IPS-11a (cell line): ENCODE data around the gene CAMTA1.

ENCODE experiments used
- H3K4me3 ChIP-seq: one replicate; pipeline ENCODE4 v1.5.1; 2013; ENCODE audit warnings: low read depth, low read length, control low read depth

Gene CAMTA1

DNA sequence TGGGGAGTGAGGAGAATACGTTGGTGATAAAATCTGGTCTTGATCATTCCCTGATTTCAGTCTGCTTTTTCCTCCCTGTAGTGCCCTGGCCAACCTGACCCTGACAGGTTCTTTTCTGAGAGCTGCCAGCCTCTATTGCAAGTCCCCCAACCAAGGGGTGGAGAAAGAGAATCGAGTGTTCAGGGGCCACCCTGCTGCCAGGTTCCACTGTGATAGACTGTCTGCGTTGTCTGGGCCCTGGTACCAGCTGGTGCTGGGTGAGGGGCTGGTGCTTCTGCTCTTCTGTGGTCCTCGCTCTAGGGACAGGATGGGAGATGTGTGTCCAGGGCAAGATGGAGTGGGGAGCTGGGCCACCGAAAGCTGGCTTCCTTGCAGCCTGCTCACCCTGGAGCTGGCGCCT, 214.6 kb downstream of the CAMTA1 start:
- H3K4me3 ChIP-seq = no peak overlapping the region

DNA sequence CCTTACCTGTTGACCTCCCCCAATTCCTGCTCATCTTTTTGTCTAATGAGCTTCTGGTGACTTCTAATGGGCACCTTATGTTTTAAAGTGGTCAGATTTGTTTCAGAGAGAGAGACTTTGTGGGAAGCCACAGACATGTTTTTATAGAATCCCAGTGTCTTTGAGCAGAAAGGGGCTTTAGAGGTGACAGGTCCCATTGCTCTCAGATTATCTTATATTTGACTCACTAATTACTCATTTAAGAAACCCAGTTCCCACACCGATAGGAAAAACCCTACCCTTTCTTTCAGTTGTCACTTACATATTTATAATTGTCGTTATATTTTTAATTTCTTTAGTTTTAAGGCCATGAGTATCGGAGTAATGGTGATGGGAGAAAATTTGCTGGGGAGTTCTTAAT, 215.5 kb downstream of the CAMTA1 start:
- no peak overlapping the region for H3K4me3 ChIP-seq

DNA sequence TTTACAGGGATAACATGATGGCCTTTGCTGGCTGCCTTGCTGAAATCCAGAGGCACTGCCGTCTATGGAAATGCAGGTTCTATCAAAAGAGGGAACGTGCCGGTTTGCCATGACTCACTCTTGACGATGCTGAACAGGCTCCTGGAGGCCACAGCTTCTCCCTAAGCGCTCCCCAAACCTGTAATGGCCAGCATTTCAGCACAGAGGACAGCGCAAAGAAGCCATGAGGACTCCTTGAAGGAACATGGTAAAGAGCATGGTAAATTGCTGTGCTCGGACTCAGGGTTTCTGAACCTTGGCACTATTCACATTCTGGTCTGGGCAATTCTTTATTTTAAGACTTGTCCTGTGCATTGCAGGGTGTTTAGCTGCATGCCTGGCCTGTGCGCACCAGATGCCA, 217.5 kb downstream of the CAMTA1 start:
- H3K4me3 ChIP-seq = no peak overlapping the region

DNA sequence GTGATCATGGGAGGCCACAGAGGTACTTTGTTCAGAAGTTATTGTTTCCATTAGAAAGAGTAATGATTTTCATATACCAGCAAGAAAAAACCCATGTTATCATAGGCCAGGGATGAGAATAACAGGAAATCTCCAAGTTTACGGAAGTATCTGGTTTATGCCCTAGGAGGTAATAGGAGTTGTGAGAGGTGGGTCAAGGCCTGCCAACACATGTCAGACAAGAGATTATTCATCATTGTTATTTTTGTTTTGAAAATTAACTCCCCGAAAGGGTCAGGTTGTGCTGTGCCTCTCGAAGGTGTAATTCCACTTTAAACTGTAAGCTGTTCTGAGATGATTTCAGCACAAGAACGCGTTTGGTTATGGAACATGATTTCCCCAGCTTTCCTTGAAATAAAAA, 218.4 kb downstream of the CAMTA1 start:
- no peak overlapping the region for H3K4me3 ChIP-seq

DNA sequence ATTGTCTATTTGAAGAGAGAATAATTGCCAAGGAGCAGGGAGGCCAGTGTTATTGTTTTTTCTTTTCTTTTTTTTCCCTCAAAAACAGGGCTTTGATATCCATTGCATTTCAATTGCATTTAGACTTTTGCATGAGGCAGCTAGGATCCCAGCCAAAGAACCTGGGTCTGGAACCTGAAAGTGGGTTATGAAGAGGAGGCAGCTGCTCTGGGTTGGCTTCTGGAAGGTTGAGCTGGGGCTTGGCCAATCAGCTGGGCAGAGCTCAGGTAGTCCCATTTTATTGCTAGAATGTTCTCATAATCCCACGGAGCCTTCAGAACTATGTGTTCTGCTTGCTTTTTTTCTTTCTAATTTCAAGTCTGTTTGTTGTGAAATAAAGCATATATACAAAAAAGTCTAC, 218.9 kb downstream of the CAMTA1 start:
- H3K4me3 ChIP-seq = no peak overlapping the region

DNA sequence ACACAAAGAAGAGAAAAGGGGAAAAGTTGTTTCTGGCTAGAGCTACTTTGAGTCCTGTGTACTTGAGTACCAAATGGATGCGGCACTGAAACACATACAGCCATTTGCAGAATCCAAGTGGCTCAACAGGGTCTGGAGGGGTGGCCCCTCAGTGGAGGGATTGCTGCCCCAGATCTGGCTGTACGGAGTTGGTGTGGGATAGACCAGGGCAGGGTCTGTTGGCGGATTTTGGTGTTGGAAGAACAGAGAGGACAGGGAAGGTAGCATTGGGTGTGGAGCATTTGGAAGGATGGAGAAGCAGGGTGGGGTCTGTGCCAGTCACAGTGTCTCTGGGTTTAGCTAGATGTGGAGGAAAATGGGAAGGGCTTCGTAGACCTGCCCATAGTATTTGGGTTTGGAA, 220.5 kb downstream of the CAMTA1 start:
- no peak overlapping the region for H3K4me3 ChIP-seq

DNA sequence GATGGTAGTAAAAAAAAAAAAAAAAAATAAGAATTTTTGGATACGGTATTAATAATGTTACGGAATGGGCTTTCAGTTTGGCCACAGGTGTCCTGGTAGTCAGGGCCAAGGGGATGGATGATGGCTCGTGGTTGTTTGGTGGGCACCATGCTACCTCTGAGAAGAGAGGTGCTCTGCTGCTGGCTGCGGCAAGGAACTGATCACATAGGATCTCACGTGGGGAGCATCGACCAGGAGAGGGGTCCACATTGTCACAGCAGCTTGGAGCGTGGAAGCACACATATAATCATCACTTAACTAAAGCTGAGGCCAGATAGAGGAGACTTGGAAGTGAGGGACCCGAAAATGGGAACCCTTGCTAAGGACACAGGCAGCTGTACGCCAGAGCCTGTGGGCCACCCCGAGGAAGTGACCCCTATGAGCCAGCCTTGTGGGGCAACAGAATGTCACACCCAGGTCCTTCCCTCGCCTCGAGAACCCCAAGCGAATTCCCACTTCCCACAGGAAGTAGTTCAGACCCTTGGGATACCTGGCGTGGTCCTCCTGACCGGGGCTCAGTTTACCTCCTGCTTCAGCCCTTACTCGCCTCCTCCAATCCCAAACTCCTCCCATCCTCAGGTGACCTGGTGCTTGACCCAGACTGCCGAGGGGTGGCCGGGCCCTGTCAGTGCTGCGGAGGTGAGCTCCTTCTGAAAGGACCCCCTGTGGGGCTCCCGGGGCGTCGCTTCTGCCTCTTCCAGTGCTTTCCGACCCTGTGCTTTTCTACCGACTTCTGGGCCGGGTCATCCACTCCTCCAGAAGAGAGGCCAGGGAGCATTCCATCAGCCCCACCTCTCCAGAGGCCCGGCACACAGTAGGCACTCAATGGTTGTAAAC, 222.0 kb downstream of the CAMTA1 start:
- no peak overlapping the region for H3K4me3 ChIP-seq

DNA sequence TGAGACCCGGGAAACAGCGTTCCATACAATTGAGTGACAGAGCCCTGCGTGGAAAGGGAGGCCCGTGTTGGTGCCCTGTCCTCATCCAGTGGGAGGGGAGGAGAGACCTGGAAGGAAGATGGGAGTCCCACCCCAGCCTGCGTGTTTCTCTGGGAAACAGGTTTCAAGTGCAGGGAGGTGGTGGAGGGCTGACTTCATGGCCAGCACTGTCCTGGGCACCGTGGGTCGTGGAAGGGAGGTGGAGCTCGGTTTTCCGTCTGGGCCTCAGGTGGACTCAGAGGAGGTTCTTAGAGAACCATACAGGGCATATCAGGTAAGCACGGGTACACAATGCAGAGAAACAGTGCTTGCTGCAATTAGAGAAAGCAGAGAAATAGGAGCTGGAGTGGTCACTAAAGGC, 222.6 kb downstream of the CAMTA1 start:
- no peak overlapping the region for H3K4me3 ChIP-seq

DNA sequence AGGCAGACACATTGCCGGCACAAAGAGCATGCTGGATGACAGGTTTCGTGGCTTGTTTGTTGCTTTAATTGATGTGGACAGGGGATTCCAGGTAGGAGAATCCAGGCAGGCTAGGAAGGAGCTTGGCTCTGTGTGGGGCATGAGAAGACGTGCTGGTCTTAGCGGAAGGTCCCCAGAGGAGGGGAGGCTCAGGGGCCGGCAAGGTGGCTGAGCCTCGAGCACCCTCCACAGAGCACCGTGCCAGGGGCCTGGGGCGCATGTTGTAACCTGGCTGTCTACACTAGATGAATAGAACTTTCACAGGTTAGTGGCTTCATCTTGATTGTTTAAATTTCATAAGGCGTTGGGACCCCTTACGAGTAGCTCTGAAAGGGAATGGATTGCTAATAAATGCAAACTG, 223.1 kb downstream of the CAMTA1 start:
- H3K4me3 ChIP-seq = no peak overlapping the region

DNA sequence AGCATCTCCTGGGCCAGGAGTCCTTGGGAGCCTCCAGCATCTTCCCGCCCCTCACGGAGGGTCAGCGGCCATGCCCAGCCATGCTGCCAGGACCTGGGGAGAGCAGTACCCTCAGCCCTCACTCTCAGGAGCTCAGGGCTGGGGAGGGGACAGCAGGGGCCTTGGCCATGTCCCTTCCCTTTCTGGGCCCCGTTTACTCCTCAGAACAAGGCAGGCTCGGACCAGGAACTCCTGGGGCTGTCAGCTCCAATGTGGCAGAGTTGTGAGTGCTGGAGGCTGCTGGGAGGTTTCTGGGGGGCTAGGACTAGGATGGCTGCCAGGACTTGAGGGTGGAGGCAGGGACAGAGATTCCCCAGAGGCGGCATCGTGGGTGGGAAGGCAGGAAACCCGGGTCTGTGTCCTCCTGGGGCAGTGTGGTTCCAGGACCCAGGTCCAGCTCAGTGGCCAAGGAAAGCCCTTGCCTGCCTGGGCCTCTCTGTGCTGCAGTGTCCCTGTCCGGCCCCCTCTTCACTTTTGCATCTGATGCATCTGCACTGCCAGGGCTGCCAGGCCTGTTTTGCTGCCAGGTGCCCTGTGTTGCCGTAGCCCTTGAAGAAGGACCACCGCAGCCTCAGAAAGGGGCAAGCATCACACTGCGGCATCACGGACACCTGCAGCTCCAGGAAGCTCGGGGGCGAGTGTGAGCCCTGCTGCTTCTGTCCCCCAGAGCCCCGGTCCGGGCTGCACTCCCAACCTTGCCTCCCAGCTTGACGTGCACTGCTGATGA, 223.9 kb downstream of the CAMTA1 start:
- no peak overlapping the region for H3K4me3 ChIP-seq

DNA sequence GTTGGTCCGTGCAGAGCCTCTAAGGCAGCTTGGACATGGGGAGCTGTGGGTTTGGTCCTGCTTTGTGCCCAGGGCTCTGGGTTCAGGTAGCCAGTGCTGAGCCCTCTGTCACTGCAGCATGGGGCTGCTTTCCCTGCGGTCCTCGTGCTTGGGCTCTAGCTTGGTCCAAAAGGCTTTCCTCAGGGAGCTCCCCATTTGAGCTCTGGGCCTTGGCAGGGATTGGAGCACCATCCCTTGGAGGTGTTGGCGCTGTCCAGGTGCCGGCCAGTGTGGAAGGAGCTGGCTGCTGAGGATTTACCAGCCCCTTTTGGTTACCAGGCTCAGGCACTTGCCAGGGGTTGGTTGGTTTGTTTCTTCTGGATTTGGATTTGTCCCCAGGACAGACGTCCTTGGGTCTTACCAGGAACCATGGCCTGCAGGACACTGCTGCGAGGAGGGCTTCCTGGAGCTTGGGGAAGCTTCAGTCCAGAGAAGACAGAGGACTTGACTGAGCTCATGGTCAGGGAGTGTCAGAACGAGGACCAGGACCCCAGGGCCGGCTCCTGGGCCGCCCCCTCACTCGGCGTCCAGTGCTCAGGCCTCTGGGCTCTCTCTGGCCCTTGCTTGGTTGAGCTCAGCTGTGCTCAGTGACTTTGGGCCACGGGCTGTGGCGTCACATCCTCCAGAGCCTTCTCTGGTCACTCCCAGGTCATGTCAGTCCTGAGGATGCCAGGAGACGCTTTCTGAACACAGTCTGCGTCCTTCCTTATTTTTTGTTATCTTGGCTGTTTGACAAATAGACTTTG, 224.7 kb downstream of the CAMTA1 start:
- H3K4me3 ChIP-seq = no peak overlapping the region

DNA sequence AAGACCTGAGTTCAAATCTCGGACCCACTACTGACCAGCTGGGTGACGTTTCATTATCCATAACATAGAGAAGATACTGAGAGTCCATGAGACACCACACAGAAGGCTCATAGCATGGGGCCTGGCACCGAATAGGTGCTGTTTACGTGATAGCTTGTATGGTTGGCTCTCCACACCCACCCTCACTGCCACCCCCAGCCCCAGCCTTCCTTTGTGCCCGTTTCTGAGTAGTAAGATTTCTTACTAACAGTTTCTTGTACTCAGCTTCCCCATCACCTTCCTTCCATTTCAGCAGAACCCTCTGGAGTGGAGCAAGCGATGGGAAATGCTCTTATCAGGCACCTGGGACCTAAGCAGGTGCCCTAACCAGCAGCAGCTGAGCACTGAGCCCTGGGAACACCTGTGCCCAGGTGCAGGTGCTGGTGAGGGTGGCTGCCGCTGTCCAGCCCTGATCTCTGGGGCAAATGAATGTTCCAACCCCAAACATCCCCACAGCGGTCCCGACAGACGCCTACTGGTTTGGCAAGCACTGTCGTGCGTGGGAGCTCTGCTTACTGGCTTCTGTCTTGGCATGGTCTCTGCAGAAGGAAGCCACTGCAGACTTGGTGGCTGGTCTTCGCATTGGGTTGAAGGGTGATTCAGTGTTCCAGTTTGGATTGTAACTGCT, 225.4 kb downstream of the CAMTA1 start:
- H3K4me3 ChIP-seq = no peak overlapping the region

DNA sequence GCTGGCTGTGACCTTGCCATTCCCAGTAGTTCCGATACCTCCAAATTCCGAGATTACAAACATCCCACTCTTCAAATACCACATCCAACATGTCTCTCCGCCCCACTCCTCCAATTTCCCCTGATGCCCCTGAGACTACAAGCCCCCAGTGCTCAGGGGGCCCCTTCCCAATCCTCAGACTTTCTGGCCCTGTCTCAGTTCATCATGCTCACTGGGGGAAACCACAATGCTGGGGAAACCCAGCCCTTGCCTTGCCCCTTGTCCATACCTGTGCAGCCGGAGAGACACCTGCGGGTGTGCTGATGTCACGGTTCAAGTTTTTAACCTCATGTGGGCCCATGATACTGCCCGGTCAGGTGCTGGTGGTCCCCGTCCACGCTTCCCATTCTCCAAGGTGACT, 226.6 kb downstream of the CAMTA1 start:
- no peak overlapping the region for H3K4me3 ChIP-seq

DNA sequence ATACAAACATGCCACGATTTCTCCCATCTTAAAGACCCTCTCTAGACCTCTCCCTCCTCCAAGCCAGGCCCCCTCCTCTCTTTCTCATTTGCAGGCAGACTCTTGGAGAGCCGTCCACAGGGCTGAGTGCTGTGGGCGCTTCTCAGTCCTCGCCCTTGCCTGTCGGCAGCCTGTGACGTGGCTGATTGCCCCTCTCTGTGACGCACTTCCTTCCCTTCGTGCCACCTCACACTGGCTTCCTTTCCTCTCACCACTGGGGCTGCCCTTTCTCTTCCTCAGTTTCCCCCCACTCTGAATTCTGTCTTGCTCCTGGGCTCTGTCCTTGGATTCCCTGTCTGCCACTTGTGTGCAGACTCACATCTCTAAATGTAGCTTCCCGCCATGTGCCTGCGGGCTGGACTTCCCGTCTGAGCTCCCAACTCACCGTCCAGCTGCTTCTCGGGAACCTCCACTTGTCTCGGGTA, 227.2 kb downstream of the CAMTA1 start:
- no peak overlapping the region for H3K4me3 ChIP-seq

DNA sequence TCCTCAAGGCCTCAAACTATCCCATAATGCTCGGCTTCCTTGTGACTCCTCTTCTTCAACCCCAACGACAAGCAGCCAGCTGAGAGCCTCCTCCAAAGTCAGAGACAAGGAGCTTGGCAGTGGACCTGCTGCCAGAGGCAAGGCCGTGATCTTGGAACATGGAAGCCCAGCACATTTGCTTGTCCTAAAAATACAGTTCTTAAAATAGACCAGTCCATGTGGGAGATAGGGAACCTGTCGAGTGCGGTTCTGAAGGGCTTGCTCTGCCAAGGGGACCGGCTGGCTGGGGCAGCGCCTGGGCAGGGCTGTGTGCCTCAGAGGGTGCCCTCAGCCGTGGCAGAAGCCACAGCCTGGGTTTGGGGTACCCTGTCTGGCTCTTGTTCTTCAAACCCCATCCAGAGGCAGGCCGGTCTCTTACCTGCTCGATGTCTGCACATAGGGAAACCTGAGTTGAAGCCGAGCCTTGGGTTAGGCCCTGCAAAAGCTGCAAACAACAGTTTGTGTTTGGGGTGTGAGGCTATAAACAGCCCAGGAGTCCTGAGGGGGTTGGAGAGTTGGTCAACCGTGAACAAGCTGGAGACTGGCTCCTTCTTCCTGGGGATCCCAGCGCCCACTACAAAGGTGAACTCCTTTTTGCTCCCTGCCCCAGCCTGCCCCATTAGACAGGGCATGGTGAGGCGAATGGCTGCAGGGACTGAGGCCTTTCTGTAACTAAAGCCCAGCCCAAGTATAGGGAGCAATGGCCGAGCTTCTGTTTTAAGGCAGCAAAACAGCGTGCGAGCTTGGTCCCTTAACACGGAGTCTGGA, 228.8 kb downstream of the CAMTA1 start:
- no peak overlapping the region for H3K4me3 ChIP-seq

DNA sequence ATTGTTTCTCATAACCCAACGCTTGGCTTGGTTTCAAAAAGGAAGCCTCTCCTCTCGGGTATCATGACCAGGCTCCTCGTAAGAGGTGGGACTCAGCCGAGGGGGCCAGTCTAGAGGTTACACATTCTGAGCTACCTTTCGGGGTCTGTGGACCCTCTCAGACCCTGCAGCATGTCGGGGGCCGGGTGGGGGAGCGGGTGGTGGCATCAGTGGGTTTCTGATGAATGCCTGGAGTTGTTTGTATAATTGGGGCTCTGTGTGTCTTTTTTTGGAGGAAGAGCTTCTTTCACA, 229.3 kb downstream of the CAMTA1 start:
- no peak overlapping the region for H3K4me3 ChIP-seq

DNA sequence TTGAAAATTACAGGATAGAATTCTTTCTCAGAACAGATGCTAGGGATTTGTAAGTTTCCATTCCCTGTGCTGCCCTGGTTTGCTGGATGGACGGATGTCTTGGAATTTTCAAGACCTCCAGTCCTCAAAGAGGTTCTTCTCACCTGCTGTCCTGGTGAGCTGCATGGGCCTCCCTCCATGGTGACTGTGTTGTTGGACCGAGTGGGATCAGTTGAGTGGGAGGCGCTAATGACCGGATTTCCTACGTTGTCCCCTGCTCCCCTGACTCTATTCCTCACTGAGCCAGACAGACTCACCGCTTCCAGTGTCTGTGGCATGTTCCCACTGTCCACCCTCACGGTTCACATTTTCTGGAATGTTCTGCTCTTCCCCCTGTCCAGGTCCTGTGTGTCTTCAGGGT, 229.8 kb downstream of the CAMTA1 start:
- no peak overlapping the region for H3K4me3 ChIP-seq

DNA sequence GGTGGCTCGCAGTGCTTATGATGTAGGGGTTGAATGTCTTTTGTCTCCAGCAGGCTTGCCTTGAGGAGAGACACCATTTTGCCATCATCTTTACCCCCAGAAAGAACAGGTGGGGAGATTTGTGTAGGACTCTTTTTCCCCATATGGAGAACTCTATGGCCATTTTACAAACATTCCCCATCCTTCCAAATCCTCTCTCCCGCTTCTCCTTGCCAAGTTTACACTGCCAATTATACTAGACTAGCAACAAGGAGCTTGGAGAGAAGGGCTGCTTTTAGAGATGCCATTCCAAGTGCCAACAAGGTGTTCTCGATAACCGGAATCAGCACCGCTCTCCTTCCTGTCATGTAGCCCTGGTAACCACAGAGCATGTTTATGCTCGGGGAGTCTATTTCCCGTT, 233.1 kb downstream of the CAMTA1 start:
- H3K4me3 ChIP-seq = no peak overlapping the region

DNA sequence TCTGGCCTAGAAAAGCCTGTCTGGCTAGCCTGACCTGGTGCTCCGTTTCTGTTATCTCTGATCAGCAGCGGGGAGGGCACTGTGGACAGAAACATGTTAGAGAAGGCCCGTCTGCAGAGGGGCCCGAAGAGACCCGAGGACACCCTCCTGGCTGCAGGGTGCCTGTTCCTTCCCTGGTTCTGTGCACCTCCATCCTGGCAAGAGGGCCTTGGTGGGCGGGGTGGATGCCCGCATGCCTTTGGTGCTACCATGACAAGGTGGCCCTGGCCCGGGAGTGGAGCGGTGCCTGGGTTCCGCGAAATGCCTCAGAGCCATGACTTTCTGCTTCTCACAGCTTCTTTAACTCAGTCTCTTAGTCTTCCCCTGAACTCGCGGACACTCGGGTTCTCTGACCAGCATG, 233.6 kb downstream of the CAMTA1 start:
- no peak overlapping the region for H3K4me3 ChIP-seq

DNA sequence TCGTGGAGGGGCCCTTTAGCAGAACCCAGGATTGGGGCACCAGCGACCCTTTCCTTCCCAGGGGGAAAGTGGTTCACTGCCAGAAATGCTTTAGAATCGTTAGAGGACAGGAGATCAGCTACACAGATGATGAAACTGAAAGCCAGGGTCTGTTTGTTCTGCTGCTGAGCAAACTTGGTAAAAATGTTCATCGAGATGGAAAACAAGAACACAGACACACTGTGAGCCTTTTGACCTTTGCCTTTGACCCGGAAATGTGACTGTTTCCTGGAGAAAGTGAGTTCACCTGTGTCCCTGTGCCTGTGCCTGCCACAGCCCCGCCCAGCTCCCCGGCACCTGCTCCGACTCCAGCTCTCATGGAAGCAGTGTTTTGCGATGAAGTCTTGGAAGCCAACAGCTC, 234.3 kb downstream of the CAMTA1 start:
- no peak overlapping the region for H3K4me3 ChIP-seq
